IMR-90 (cell line): Measurements from ENCODE around the gene OTUD4. TPM values are rescaled to one million over a fixed set of nuclear protein-coding genes. Genes with fewer than 3 reads are reported as not detected.

Experiments
- ATAC-seq: fragments of 200-7000 bp; cut with Tn5 transposase; 2 replicates; pipeline ENCODE4 v1.9.1; 2020; ENCODE audit warnings: low read depth, mild to moderate bottlenecking, moderate library complexity
- BruUV-seq: library from RNA; stranded (reverse); fragments of 400-500 nt; replicated peaks from 2 replicates; lab custom pipeline; 2021; lab: Mats Ljungman, UMichigan
- CTCF ChIA-PET: fragments of 300-600 bp; formaldehyde crosslinking; extraction: SDS; loops from one replicate; lab custom pipeline; 2021; ENCODE audit warnings: antibody characterized with exemption; lab: Yijun Ruan, JAX
- POLR2A ChIA-PET: fragments of 300-600 bp; sonication (Branson Sonifier 250); formaldehyde crosslinking; loops from one replicate; lab custom pipeline; 2022; ENCODE audit warnings: antibody characterized with exemption; ENCODE audit not compliant: unreplicated experiment; lab: Charles Lee
- DNase-seq: peaks from one replicate; pipeline ENCODE4 v3.0.0; 2013
- H2AFZ ChIP-seq: replicated peaks from 2 replicates; pipeline ENCODE3; 2013; ENCODE audit warnings: low read length, mild to moderate bottlenecking; ENCODE audit not compliant: poor library complexity
- H2AK5ac ChIP-seq: 2 replicates; pipeline ENCODE4 v1.6.1; 2013; ENCODE audit warnings: low read depth, low read length, inconsistent platforms
- H2AK9ac ChIP-seq: replicated peaks from 2 replicates; pipeline ENCODE3; 2013; ENCODE audit warnings: mild to moderate bottlenecking, low read depth, low read length, moderate library complexity; ENCODE audit not compliant: poor library complexity
- H2BK120ac ChIP-seq: 2 replicates; pipeline ENCODE4 v1.6.1; 2013; ENCODE audit warnings: low read depth, low read length, inconsistent platforms
- H2BK15ac ChIP-seq: 3 replicates; pipeline ENCODE4 v1.6.1; 2013; ENCODE audit warnings: low read depth, low read length, inconsistent platforms
- H2BK20ac ChIP-seq: 2 replicates; pipeline ENCODE4 v1.6.1; 2013; ENCODE audit warnings: low read depth, mild to moderate bottlenecking, inconsistent platforms, low read length, moderate library complexity
- H2BK5ac ChIP-seq: 2 replicates; pipeline ENCODE4 v1.6.1; 2013; ENCODE audit warnings: mild to moderate bottlenecking, low read depth, low read length, inconsistent platforms; ENCODE audit not compliant: poor library complexity, severe bottlenecking
- H3K14ac ChIP-seq: replicated peaks from 2 replicates; pipeline ENCODE4 v1.6.1; 2013; ENCODE audit warnings: low read depth, low read length, inconsistent platforms
- H3K18ac ChIP-seq: 2 replicates; pipeline ENCODE4 v1.6.1; 2013; ENCODE audit warnings: low read depth, low read length, control low read depth
- H3K23ac ChIP-seq: 2 replicates; pipeline ENCODE4 v1.6.1; 2013; ENCODE audit warnings: low read depth, low read length, inconsistent platforms
- H3K27ac ChIP-seq: 2 replicates; pipeline ENCODE4 v1.5.1; 2013; ENCODE audit warnings: mild to moderate bottlenecking, control low read depth, low read length; ENCODE audit not compliant: insufficient read depth
- H3K27me3 ChIP-seq: 2 replicates; pipeline ENCODE4 v1.6.1; 2013; ENCODE audit warnings: low read length; ENCODE audit not compliant: control insufficient read depth, insufficient read depth
- H3K36me3 ChIP-seq: 2 replicates; pipeline ENCODE4 v1.6.1; 2013; ENCODE audit warnings: low read length, mixed read lengths; ENCODE audit not compliant: control insufficient read depth, insufficient read depth
- H3K4ac ChIP-seq: 2 replicates; pipeline ENCODE4 v1.6.1; 2013; ENCODE audit warnings: low read depth, low read length, inconsistent platforms
- H3K4me1 ChIP-seq: 2 replicates; pipeline ENCODE4 v1.6.1; 2013; ENCODE audit warnings: low read length, mixed read lengths; ENCODE audit not compliant: control insufficient read depth, insufficient read depth
- H3K4me2 ChIP-seq: 2 replicates; pipeline ENCODE4 v1.6.1; 2013; ENCODE audit warnings: low read depth, mild to moderate bottlenecking, control low read depth, low read length, moderate library complexity
- H3K4me3 ChIP-seq: 2 replicates; pipeline ENCODE4 v1.5.1; 2013; ENCODE audit warnings: low read depth, mild to moderate bottlenecking, control low read depth, low read length, moderate library complexity; ENCODE audit not compliant: insufficient read depth
- H3K56ac ChIP-seq: 2 replicates; pipeline ENCODE4 v1.6.1; 2013; ENCODE audit warnings: low read length, inconsistent platforms; ENCODE audit not compliant: insufficient read depth; ENCODE audit errors: extremely low read depth
- H3K79me1 ChIP-seq, 2 experiments: 2 replicates each; pipeline ENCODE4 v1.6.1; 2013; ENCODE audit warnings: low read length in 2 of 2, inconsistent platforms in 1 of 2, low read depth in 1 of 2
- H3K9ac ChIP-seq: 2 replicates; pipeline ENCODE4 v1.6.1; 2013; ENCODE audit warnings: low read depth, low read length, control low read depth
- H3K9me1 ChIP-seq: 2 replicates; pipeline ENCODE4 v1.6.1; 2013; ENCODE audit warnings: low read length, inconsistent platforms; ENCODE audit not compliant: insufficient read depth
- H3K9me3 ChIP-seq: 2 replicates; pipeline ENCODE4 v1.6.1; 2013; ENCODE audit warnings: low read length; ENCODE audit not compliant: control insufficient read depth, insufficient read depth
- H4K20me1 ChIP-seq: 2 replicates; pipeline ENCODE4 v1.6.1; 2013; ENCODE audit warnings: low read length, inconsistent platforms; ENCODE audit not compliant: insufficient read depth
- H4K5ac ChIP-seq: 2 replicates; pipeline ENCODE4 v1.6.1; 2013; ENCODE audit warnings: mild to moderate bottlenecking, low read depth, low read length, control low read depth
- H4K8ac ChIP-seq, 2 experiments: 2 replicates each; pipeline ENCODE4 v1.6.1; 2013; ENCODE audit warnings: low read depth in 2 of 2, low read length in 2 of 2, control low read depth in 1 of 2, inconsistent platforms in 1 of 2
- H4K91ac ChIP-seq: 2 replicates; pipeline ENCODE4 v1.6.1; 2013; ENCODE audit warnings: low read depth, low read length, inconsistent platforms; ENCODE audit not compliant: insufficient read depth
- BHLHE40 ChIP-seq: fragments of 150-350 bp; IDR thresholded peaks from 2 replicates; pipeline ENCODE4 v1.6.1; 2016; ENCODE audit warnings: mild to moderate bottlenecking, low read depth, low read length
- CEBPB ChIP-seq: IDR thresholded peaks from 2 replicates; pipeline ENCODE4 v1.6.1; 2012; ENCODE audit warnings: low read depth, low read length, improper control_type of control experiment
- CHD1 ChIP-seq: IDR thresholded peaks from 2 replicates; pipeline ENCODE4 v1.6.1; 2012; ENCODE audit warnings: low read depth, low read length, improper control_type of control experiment
- CTCF ChIP-seq: conservative IDR thresholded peaks from 2 replicates; pipeline ENCODE4 v1.5.1; 2012; ENCODE audit warnings: mild to moderate bottlenecking, low read depth, low read length, improper control_type of control experiment
- ELK1 ChIP-seq: fragments of 150-350 bp; IDR thresholded peaks from 2 replicates; pipeline ENCODE4 v1.6.1; 2016; ENCODE audit warnings: low read depth, mild to moderate bottlenecking, low read length, moderate library complexity, borderline replicate concordance
- FOS ChIP-seq: fragments of 150-350 bp; IDR thresholded peaks from 2 replicates; pipeline ENCODE4 v1.6.1; 2016; ENCODE audit warnings: low read depth, low read length
- MAFK ChIP-seq: IDR thresholded peaks from 2 replicates; pipeline ENCODE4 v1.6.1; 2012; ENCODE audit warnings: low read depth, low read length, improper control_type of control experiment
- MAZ ChIP-seq: IDR thresholded peaks from 2 replicates; pipeline ENCODE4 v1.6.1; 2012; ENCODE audit warnings: low read depth, mild to moderate bottlenecking, low read length, improper control_type of control experiment, moderate library complexity, borderline replicate concordance
- MXI1 ChIP-seq: IDR thresholded peaks from 2 replicates; pipeline ENCODE4 v1.6.1; 2012; ENCODE audit warnings: low read depth, mild to moderate bottlenecking, low read length, moderate library complexity, borderline replicate concordance
- NFE2L2 ChIP-seq: fragments of 150-350 bp; IDR thresholded peaks from 2 replicates; pipeline ENCODE4 v1.6.1; 2016; ENCODE audit warnings: low read depth, mild to moderate bottlenecking, low read length
- POLR2A ChIP-seq: IDR thresholded peaks from 2 replicates; pipeline ENCODE4 v1.6.1; 2012; ENCODE audit warnings: mild to moderate bottlenecking, low read depth, low read length
- RAD21 ChIP-seq: IDR thresholded peaks from 2 replicates; pipeline ENCODE4 v1.6.1; 2012; ENCODE audit warnings: low read length, improper control_type of control experiment
- RCOR1 ChIP-seq: IDR thresholded peaks from 2 replicates; pipeline ENCODE4 v1.6.1; 2012; ENCODE audit warnings: mild to moderate bottlenecking, low read length, improper control_type of control experiment; ENCODE audit not compliant: insufficient replicate concordance
- RFX5 ChIP-seq: IDR thresholded peaks from 2 replicates; pipeline ENCODE4 v1.8.0; 2012; ENCODE audit warnings: low read depth, mild to moderate bottlenecking, low read length, moderate library complexity
- SMC3 ChIP-seq: fragments of 150-350 bp; IDR thresholded peaks from 2 replicates; pipeline ENCODE4 v1.6.1; 2016; ENCODE audit warnings: low read depth, mild to moderate bottlenecking, antibody characterized with exemption, low read length, moderate library complexity
- WGBS, 2 experiments: methylation state at CpG; one replicate each; pipeline versions ENCODE4 v1.1.5 to v1.1.7; 2013; ENCODE audit warnings: missing lambda C conversion rate in 2 of 2; ENCODE audit not compliant: insufficient read length in 1 of 2; ENCODE audit errors: extremely low coverage in 2 of 2; 5-methylcytosine and 5-hydroxymethylcytosine counted together
- dilution Hi-C: fragments of 300-500 bp; cut with HindIII; formaldehyde crosslinking; loops from one replicate; pipeline ENCODE4 v1.14.3; 2018; ENCODE audit warnings: low sequenced_read_pairs; ENCODE audit not compliant: unreplicated experiment
- in situ Hi-C: fragments of 300-500 bp; cut with MboI; formaldehyde crosslinking; loops from 3 replicates; pipeline ENCODE4 v1.14.3; 2019; ENCODE audit warnings: low sequenced_read_pairs, inconsistent platforms, mixed read lengths
- intact Hi-C: fragments of 100-400 bp; cut with micrococcal nuclease; formaldehyde crosslinking; loops from 2 replicates; pipeline ENCODE4 v1.10.0; 2022
- polyA plus RNA-seq, 3 experiments: library from polyadenylated mRNA; depleted of rRNA; stranded (reverse); fragments of >200 nt; gene quantifications; 2 replicates each; pipeline ENCODE4 v1.2.3, GENCODE V29; 2012; ENCODE audit warnings: low replicate concordance in 1 of 3
- total RNA-seq: library from RNA; depleted of rRNA; stranded (reverse); fragments of >200 nt; gene quantifications from 2 replicates; pipeline ENCODE4 v1.2.3, GENCODE V29; 2012
- TF ChIP-seq, protein P1 (sequence below): fragments of 150-350 bp; IDR thresholded peaks from 2 replicates; pipeline ENCODE4 v1.6.1; 2017; ENCODE audit warnings: mild to moderate bottlenecking, antibody characterized with exemption, low read length, low read depth

OTUD4 gene
- total and polyA plus RNA-seq, 2 of the 4 experiments (the other 2 are of a cell fraction) = 11.0 to 12.4 TPM

- H3K36me3 ChIP-seq = peaks cover 22% of the 10 kb centered on the region
- no peak overlapping the region for H3K23ac ChIP-seq
- H4K20me1 ChIP-seq = peaks cover 6% of the 10 kb centered on the region; the same call in 1 of the 2 replicates
- no peak overlapping the region for H2AK5ac ChIP-seq
- intact Hi-C loops = no loop called here
- H3K27me3 ChIP-seq = no peaks in the 10 kb centered on the region
- H3K9me1 ChIP-seq = no peaks in the 10 kb centered on the region
- ATAC-seq (no peak), DNase-seq (no peak)
- no peak overlapping the region for H3K4me2 ChIP-seq
- no peak overlapping the region for H3K27ac ChIP-seq
- H2BK20ac ChIP-seq = no peak overlapping the region
- no peak overlapping the region for H2BK15ac ChIP-seq
- no peak overlapping the region for H4K91ac ChIP-seq
- H2BK5ac ChIP-seq = no peak overlapping the region
- ChIA-PET CTCF (no interaction called here), POLR2A (no interaction called here)
- in situ Hi-C loops = loop anchor here (25.0 kb wide), 1 partner anchor 1570 kb away; no protein-coding TSS in a partner anchor
- H2AK9ac ChIP-seq = no peak overlapping the region
- no peak for TF ChIP-seq CTCF
- TF ChIP-seq FOS = no peak
- TF ChIP-seq MXI1 = no peak
- TF ChIP-seq MAZ = no peak
- TF ChIP-seq BHLHE40 = no peak
- TF ChIP-seq RFX5 = no peak
- no peak for TF ChIP-seq RAD21
- TF ChIP-seq CEBPB = no peak
- TF ChIP-seq RCOR1 = no peak
- TF ChIP-seq CHD1 = no peak
- TF ChIP-seq, protein P1, sequence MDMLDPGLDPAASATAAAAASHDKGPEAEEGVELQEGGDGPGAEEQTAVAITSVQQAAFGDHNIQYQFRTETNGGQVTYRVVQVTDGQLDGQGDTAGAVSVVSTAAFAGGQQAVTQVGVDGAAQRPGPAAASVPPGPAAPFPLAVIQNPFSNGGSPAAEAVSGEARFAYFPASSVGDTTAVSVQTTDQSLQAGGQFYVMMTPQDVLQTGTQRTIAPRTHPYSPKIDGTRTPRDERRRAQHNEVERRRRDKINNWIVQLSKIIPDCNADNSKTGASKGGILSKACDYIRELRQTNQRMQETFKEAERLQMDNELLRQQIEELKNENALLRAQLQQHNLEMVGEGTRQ = no peak
- no peak for TF ChIP-seq MAFK
- no peak for TF ChIP-seq ELK1
- TF ChIP-seq POLR2A = no peak
- no peak for TF ChIP-seq NFE2L2
- TF ChIP-seq SMC3 = no peak
- no TSS peak for BruUV-seq
- dilution Hi-C loops = no loop called here
- no CpG with 5 or more reads among the region's 2 CpGs for WGBS, 2 experiments
- H3K4me1 ChIP-seq = no peaks in the 10 kb centered on the region
- H3K56ac ChIP-seq = no peak overlapping the region
- H3K79me1 ChIP-seq = peaks cover 5 to 10% of the 10 kb centered on the region in 2 experiments; a peak in 3 of 4 replicates
- no peaks in the 10 kb centered on the region for H3K9me3 ChIP-seq
- no peak overlapping the region for H4K8ac ChIP-seq
- no peak overlapping the region for H3K18ac ChIP-seq
- no peak overlapping the region for H3K4me3 ChIP-seq
- H4K5ac ChIP-seq = no peak overlapping the region
- H3K4ac ChIP-seq = no peak overlapping the region
- H2AFZ ChIP-seq = no peak overlapping the region
- H3K14ac ChIP-seq = no peak overlapping the region
- no peak overlapping the region for H3K9ac ChIP-seq
- no peak overlapping the region for H2BK120ac ChIP-seq
Measured at GRCh38 chr4:145107126-145107525, 73.3 kb downstream of the OTUD4 start.
